GM18498 (cell line): ENCODE data around the gene HIPK1.
"Not testable (repeated sequence)": the region's sequence is repeated elsewhere in the genome, so short reads cannot be mapped to it uniquely, and the experiment has no call there.

Experiments
- ATAC-seq: cut with Tn5 transposase; IDR thresholded peaks from one replicate; pipeline ENCODE4 v1.9.1; 2021; ENCODE audit warnings: mild to moderate bottlenecking, moderate library complexity; ENCODE audit not compliant: unreplicated experiment

The HIPK1 gene

DNA sequence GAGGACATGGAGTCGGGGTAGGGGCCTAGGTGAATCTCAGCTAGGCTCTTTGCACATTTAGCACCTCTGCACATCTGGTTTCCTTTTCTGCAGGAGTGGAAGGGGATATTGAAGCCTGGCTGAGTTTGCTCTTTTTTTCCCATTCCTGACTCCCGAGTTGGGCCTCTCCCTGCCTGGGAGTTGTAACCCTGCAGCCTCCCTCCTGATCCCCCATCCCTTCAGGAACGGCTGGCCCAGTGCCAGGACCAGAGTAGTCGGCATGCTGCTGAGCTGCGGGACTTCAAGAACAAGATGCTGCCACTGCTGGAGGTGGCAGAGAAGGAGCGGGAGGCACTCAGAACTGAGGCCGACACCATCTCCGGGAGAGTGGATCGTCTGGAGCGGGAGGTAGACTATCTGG, 51.0 kb downstream of the HIPK1 start:
- no peak for ATAC-seq

GRCh38 chr1:113981962-113982931, 53.1 kb downstream of the HIPK1 start:
- no peak for ATAC-seq

DNA sequence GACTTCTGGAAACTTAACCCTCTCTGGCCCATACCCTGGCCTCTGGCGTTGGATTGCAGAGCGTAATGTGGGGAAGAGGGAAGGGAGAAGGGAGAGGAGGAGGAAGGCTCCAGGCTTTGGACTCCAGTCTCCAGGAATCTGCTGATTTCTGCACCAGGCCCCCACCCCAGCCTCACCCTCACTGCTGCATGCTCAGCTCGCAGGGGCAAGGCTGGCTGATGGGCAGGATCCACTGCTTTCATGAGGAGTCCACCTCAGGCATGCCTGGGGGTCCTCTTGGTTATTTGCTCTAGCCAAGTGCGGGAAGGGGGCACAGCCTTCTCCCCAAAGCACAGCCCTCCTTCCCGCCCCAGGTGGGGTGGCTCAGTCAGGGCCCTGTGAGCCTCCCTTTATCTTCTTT, 53.8 kb downstream of the HIPK1 start:
- ATAC-seq = no peak

GRCh38 chr1:113983391-113983790, 54.3 kb downstream of the HIPK1 start:
- ATAC-seq = no peak

DNA sequence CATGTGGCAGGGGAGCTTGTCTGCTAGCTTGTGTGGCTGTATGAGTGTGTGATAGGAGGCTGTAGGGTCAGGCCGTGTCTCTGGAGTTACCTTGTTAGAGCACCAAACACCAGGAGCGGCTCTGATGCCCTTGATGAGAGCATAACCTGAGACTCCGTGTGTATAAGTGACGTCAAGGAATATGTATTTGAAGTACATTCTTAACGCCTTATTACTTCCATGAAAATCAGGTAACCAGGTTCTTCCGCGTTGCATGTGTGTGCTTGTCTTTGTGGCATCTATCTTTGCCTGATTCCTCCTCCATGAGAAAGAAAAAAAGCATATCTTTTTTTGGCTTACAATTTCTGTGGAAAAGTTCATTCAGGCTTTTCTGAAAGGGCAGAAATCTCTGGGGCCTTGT, 54.7 kb downstream of the HIPK1 start:
- ATAC-seq = no peak

- no peak for ATAC-seq
Measured at GRCh38 chr1:113984710-113985109, 55.6 kb downstream of the HIPK1 start.

DNA sequence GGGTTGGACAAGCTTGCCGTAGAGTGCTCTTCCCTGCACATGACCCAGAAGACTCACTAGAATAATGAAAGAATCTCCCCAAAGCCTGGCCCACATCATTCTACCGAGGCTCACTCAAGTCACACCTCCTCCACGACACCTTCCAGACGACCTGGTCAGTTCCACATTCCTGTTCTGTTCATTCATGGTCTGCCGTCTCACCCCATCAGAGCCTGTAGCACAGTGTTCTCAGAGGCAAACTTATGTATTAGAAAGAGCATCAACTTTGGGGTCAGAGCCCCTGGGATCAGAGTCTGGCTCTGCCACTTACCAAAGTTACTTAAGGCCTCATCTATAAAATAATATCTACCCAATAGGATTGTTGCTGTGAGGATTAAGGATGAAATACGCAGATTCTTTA, 57.7 kb downstream of the HIPK1 start:
- no peak for ATAC-seq

GRCh38 chr1:113987259-113987658, 58.1 kb downstream of the HIPK1 start:
- no peak for ATAC-seq

DNA sequence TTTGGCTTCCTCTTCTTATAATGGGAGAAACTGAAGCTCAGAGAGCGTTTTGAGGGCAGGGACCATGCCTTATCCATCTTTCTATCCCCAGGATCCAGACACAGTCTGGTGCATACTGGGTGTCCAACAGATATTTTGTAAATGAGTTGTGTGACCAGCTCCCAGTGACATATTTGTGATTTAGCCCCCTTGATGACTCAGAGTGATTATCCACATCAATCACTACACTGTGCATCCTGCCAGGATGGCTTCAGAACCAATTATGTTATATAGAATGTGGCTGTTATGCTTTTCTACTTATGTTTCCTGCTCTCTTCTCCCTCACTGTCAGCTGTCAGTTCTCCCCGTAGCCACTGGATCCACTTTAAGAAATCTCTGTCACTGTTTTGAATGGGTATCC, 61.4 kb downstream of the HIPK1 start:
- ATAC-seq = no peak

DNA sequence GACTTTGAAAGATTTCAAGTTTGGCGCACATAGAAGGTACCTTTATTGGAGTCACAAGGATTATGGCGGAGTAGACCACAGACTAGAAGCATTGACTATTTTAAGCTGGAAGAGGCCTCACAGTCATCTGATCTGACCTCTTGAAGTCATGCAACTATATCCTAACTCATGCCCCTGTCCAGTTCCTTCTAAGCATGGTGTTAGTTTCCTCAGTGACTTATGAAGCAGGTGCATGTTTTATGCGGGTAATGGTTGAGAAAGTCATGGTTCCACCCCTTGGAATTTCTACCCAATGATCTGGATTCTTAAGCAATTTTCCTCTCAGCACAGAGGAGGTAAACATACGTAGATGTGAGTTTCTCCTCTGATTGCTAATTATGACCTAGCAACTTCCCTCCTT, 61.8 kb downstream of the HIPK1 start:
- no peak for ATAC-seq

- ATAC-seq = no peak
Measured at GRCh38 chr1:113991467-113991997, 62.4 kb downstream of the HIPK1 start.

DNA sequence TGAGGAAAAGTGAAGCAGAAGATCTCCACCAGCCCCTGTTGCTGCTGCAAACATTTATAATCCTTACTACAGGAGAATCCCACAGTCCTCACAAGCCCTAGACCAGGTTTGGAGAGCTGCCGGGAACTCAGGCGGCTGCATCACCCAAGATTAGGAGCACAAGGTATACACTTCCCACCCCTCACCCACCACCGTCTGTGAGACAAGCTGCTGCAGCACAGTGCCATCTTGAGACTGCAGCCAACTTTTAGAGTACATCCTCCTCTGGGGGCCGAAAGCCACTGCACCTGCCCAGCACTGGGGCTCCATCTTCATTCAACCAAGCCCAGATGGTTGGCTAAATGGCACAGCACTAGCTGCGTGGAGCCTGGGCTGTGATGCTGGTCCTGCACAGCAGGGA, 63.9 kb downstream of the HIPK1 start:
- no peak for ATAC-seq

- no peak for ATAC-seq
Measured at GRCh38 chr1:113993766-113994165, 64.6 kb downstream of the HIPK1 start.

GRCh38 chr1:113995382-113995781, 66.3 kb downstream of the HIPK1 start:
- ATAC-seq = no peak

DNA sequence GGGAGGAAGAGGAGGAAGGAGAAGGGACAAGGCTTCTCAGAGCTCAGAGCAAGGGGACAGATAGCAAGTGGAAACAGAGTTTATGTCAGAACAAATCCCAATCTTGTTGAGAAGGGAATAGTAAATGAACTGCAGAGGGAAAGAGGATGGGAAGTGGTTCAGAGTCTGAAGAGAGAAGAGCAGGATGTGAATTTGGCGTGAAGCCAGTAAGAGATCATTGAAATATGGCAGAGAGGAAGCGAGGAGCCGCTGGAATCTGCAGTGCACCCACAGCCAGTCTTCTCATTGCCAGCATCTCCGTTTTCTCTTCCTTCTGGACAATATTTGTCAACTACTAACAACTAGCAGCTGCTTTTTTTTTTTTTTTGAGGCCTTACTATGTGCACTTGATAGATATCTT, 69.2 kb downstream of the HIPK1 start:
- ATAC-seq = no peak

DNA sequence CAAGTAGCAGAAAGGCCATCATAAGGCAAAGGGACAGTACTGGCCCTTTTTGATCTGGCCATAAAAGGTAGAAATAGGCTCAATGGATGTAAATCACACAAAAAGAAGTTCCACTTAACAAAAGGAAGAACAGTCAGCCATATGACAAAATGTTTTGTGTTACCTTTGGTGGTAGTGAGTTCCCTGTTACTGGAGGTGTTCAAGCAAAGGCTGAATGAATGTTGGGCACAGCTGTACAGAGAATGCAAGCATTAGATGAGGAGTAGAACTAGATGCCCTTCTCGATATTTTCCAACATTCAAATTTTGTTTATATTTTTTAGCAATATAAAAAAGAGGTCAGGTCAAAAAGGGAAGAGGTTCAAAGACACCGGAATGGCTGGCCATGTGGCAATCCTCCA, 70.1 kb downstream of the HIPK1 start:
- no peak for ATAC-seq

GRCh38 chr1:113999799-114000198, 70.7 kb downstream of the HIPK1 start:
- no peak for ATAC-seq

GRCh38 chr1:114000406-114000805, 71.3 kb downstream of the HIPK1 start:
- ATAC-seq = no peak

DNA sequence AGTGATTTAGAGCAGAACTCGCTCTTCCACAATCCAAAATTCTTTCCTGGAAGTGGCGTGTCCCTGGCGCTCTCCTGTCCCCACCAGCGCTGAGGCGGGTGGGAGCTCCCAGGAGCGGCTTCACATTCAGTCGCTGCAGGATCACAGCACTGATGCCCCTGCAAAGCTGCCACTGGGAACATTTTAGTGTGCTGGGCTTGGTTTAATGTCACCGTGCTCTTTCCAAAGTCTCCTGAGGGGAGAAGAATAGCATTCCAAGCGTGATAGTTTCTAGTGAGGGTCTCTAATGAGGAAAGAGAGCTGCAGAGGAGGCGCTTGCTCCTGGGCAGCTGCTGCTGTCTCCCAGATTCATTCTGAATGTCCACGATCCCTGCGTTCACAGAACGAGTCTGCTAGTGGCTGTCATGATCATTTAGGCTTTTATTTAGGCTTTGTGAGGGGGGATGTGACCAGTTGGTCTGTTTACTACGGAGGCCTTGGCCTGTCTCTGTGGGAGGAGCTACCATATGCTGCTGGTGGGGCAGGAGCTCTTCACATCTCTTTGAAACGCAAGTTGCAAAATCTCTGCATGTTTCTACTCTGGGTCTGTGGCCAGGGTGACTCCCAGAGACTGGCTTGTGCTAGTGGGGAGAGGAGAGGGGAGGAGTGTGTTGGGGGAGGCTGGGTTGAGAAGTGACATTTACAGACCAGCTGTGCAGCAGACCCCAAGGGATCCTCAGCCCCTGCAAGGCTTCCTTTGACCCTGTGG, 73.5 kb downstream of the HIPK1 start:
- ATAC-seq = no peak

DNA sequence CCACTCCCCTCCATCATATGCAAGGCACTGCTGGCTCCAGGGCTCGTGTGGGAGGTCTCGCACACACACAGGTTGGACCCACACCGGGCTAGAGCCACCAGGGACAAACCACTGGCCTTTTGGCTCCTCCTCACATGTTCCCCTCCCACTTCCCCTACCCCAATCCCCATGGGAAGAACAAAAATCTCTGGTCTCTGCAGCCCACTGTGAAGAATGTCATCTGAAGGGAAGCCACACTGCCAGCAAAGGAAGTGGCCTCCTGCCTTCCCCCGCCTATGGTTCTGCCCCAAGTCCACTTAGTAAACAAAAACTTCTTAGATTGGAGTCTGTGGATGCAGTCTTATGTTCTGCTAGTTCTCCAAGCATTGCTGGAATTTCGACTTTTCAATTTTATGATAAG, 74.3 kb downstream of the HIPK1 start:
- ATAC-seq = no peak

DNA sequence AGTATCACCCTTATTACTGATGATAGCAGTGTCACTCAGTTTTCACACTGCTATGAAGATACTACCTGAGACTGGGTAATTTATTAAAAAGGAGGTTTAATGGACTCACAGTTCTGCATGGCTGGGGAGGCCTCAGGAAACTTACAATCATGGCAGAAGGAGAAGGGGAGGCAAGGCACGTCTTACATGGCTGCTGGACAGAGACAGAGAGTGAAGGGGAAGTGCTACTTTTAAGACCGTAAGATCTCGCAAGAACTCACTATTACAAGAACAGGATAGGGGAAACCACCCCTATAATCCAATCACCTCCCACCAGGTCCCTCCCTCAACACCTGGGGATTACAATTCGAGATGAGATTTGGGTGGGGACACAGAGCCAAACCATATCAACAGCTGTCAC, 77.7 kb downstream of the HIPK1 start:
- ATAC-seq = not testable (repeated sequence)

DNA sequence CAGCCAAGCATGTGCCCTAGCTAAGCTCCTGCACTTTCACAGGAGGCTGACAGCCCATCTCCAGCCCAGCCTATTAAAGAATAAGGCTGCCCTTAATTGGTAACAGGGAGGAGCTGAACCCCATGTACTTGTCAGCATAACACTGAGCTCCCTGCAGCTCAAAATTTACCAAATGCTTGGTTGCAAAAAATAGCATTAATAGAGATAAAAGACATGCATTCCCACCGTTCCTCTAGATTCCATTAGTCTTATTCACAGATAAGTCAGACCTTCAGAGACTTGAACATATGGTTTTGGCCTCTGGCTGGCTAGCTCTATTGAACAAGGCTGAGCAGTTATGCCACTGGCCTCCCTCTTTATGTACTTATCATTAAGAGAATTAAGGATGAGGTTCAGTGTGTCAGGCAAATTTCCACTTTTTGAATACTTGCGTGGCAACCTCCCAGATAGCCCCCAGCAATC, 79.4 kb downstream of the HIPK1 start:
- ATAC-seq = no peak
